Left ventricle myocardium inferior (tissue), 1 donor: Measurements from ENCODE around the gene HOXD4. TPM values are rescaled to one million over a fixed set of nuclear protein-coding genes. Genes with fewer than 3 reads are reported as not detected.

Source experiments
- DNase-seq: peaks from one replicate; pipeline ENCODE4 v3.0.0-alpha.2; 2020
- H3K27ac ChIP-seq: fragments of 200-600 bp; replicated peaks from 2 replicates; pipeline ENCODE4 v1.8.0; 2021
- H3K27me3 ChIP-seq: fragments of 200-600 bp; 2 replicates; pipeline ENCODE4 v1.8.0; 2021; ENCODE audit warnings: low read depth
- H3K36me3 ChIP-seq: fragments of 200-600 bp; 2 replicates; pipeline ENCODE4 v1.8.0; 2021
- H3K4me1 ChIP-seq: fragments of 200-600 bp; 2 replicates; pipeline ENCODE4 v1.8.0; 2021
- H3K4me3 ChIP-seq: fragments of 200-600 bp; 2 replicates; pipeline ENCODE4 v1.8.0; 2021; ENCODE audit warnings: mild to moderate bottlenecking, moderate library complexity
- H3K9me3 ChIP-seq: fragments of 200-600 bp; replicated peaks from 2 replicates; pipeline ENCODE4 v1.8.0; 2021
- CTCF ChIP-seq: fragments of 200-600 bp; IDR thresholded peaks from 2 replicates; pipeline ENCODE4 v1.8.0; 2021; ENCODE audit warnings: antibody characterized with exemption, mild to moderate bottlenecking, borderline replicate concordance
- intact Hi-C: fragments of 100-400 bp; cut with micrococcal nuclease; formaldehyde crosslinking; loops from one replicate; pipeline ENCODE4 v1.11.0; 2022
- total RNA-seq: library from RNA; stranded (reverse); fragmentation: NEBNext Ultra II Directional; extraction: Animal tissue kit (Norgen Biotek cat#: 25700); gene quantifications from one replicate; pipeline ENCODE4 v1.2.1, GENCODE V29; 2021
- donor health status: DM: no; HTN: yes; CAD: no; lungs with severe emphysema.

Gene HOXD4
- total RNA-seq, 1 donor from 2014 or later, result not detected

GRCh38 chr2:176138923-176139660 is 12.3 kb upstream of the HOXD4 start:
- H3K4me3 ChIP-seq, result peak overlapping the region; percentile 63
- no peak for TF ChIP-seq CTCF
- no peaks in the 10 kb centered on the region for H3K9me3 ChIP-seq
- H3K27ac ChIP-seq, result peak overlapping the region; percentile 45
- H3K36me3 ChIP-seq, result no peaks in the 10 kb centered on the region
- peaks cover 27% of the 10 kb centered on the region for H3K4me1 ChIP-seq
- intact Hi-C loops, result loop anchor here (5.0 to 10.0 kb wide), 3 partner anchors 413 to 676 kb away; no protein-coding TSS in a partner anchor
- peaks cover 100% of the 10 kb centered on the region for H3K27me3 ChIP-seq
- no peak for DNase-seq

- peak overlapping the region; percentile 45 for H3K27ac ChIP-seq
- DNase-seq, result no peak
- H3K9me3 ChIP-seq, result no peaks in the 10 kb centered on the region
- H3K36me3 ChIP-seq, result no peaks in the 10 kb centered on the region
- peaks cover 27% of the 10 kb centered on the region for H3K4me1 ChIP-seq
- no peak for TF ChIP-seq CTCF
- peak overlapping the region; percentile 63 for H3K4me3 ChIP-seq
- intact Hi-C loops, result loop anchor here (5.0 to 10.0 kb wide), 5 partner anchors 312 to 675 kb away; no protein-coding TSS in a partner anchor
- H3K27me3 ChIP-seq, result peaks cover 100% of the 10 kb centered on the region
These were observed 11.5 kb upstream of the HOXD4 start for GRCh38 chr2:176139661-176140512.

- H3K27me3 ChIP-seq, result peaks cover 100% of the 10 kb centered on the region
- peak; percentile 96 for TF ChIP-seq CTCF
- peak; percentile 59 for DNase-seq
These were observed 10.6 kb upstream of the HOXD4 start for GRCh38 chr2:176140513-176141317.

GRCh38 chr2:176142281-176142680 is 9.1 kb upstream of the HOXD4 start:
- H3K9me3 ChIP-seq, result no peaks in the 10 kb centered on the region
- intact Hi-C loops, result loop anchor here (5.0 kb wide), 2 partner anchors 310 to 510 kb away; no protein-coding TSS in a partner anchor
- no peak overlapping the region for H3K4me3 ChIP-seq
- no peaks in the 10 kb centered on the region for H3K36me3 ChIP-seq
- no peak for DNase-seq
- peaks cover 16% of the 10 kb centered on the region for H3K4me1 ChIP-seq
- no peak for TF ChIP-seq CTCF
- peaks cover 100% of the 10 kb centered on the region for H3K27me3 ChIP-seq
- no peak overlapping the region for H3K27ac ChIP-seq

More at GRCh38 chr2:176140513-176141317, 10.6 kb upstream of the HOXD4 start:
- H3K4me3 ChIP-seq, result peak overlapping the region; percentile 63
- H3K36me3 ChIP-seq, result no peaks in the 10 kb centered on the region
- H3K4me1 ChIP-seq, result peaks cover 27% of the 10 kb centered on the region
- no peaks in the 10 kb centered on the region for H3K9me3 ChIP-seq
- intact Hi-C loops, result loop anchor here (5.0 kb wide), 2 partner anchors 312 to 512 kb away; no protein-coding TSS in a partner anchor
- no peak overlapping the region for H3K27ac ChIP-seq
